SK-N-SH (cell line): ENCODE results near the gene SIGLEC8. TPM values are rescaled to one million over a fixed set of nuclear protein-coding genes. Genes with fewer than 3 reads are reported as not detected.

ENCODE experiments used
- CTCF ChIA-PET: fragments of 300-600, 350-600 bp; formaldehyde crosslinking; extraction: SDS; loops from one replicate; lab custom pipeline; 2021; lab: Yijun Ruan, JAX
- POLR2A ChIA-PET: fragments of 350-600 bp; sonication (Branson Sonifier 250); formaldehyde crosslinking; extraction: SDS; loops from one replicate; lab custom pipeline; 2020; ENCODE audit warnings: antibody characterized with exemption, inconsistent platforms; lab: Yijun Ruan, JAX
- DNase-seq: peaks from one replicate; pipeline ENCODE4 v3.0.0; 2012
- H2AFZ ChIP-seq: fragments of 200-600 bp; sonication (generic); 2 replicates; pipeline ENCODE4 v1.8.1; 2016; ENCODE audit warnings: antibody characterized with exemption, mild to moderate bottlenecking, low read depth
- H3F3A ChIP-seq: fragments of 200-600 bp; sonication (generic); replicated peaks from 2 replicates; pipeline ENCODE3; 2016; ENCODE audit warnings: antibody characterized with exemption, mild to moderate bottlenecking; ENCODE audit not compliant: insufficient read depth
- H3K27ac ChIP-seq, 2 experiments: fragments of 200-500 bp in 1 of 2; fragments of 200-600 bp in 1 of 2; sonication (Bioruptor generic) in 1 of 2; sonication (generic), shearing (Covaris generic) in 1 of 2; 2 replicates each; pipeline versions ENCODE4 v1.5.1 to v1.6.1; 2014 to 2016; ENCODE audit warnings: low read depth in 2 of 2, inconsistent platforms in 1 of 2, low read length in 1 of 2, mild to moderate bottlenecking in 1 of 2, mixed read lengths in 1 of 2
- H3K27me3 ChIP-seq: fragments of 200-600 bp; sonication (generic), shearing (Covaris generic); 2 replicates; pipeline ENCODE4 v1.6.1; 2016; ENCODE audit warnings: mixed run types; ENCODE audit not compliant: insufficient read depth
- H3K36me3 ChIP-seq, 2 experiments: fragments of 200-500 bp in 1 of 2; fragments of 200-600 bp in 1 of 2; sonication (Bioruptor generic) in 1 of 2; sonication (generic) in 1 of 2; replicated peaks in 1 of 2; 2 replicates each; pipeline versions ENCODE3 to v1.5.1; 2014 to 2016; ENCODE audit warnings: low read length in 1 of 2, mild to moderate bottlenecking in 1 of 2; ENCODE audit not compliant: insufficient read depth in 2 of 2, control insufficient read depth in 1 of 2
- H3K4me1 ChIP-seq, 2 experiments: fragments of 200-500 bp in 1 of 2; fragments of 200-600 bp in 1 of 2; sonication (Bioruptor generic) in 1 of 2; sonication (generic), shearing (Covaris generic) in 1 of 2; 2 replicates each; pipeline versions ENCODE4 v1.5.1 to v1.6.1; 2014 to 2016; ENCODE audit warnings: low read depth in 1 of 2, low read length in 1 of 2, mixed run types in 1 of 2; ENCODE audit not compliant: insufficient read depth in 2 of 2, control insufficient read depth in 1 of 2
- H3K4me2 ChIP-seq: fragments of 200-600 bp; sonication (generic), shearing (Covaris generic); 2 replicates; pipeline ENCODE4 v1.6.1; 2017; ENCODE audit warnings: mixed run types
- H3K4me3 ChIP-seq, 2 experiments: fragments of 200-500 bp in 1 of 2; fragments of 200-600 bp in 1 of 2; sonication (Bioruptor generic) in 1 of 2; sonication (generic), shearing (Covaris generic) in 1 of 2; 2 replicates each; pipeline versions ENCODE4 v1.5.1 to v1.8.1; 2014 to 2016; ENCODE audit warnings: low read depth in 2 of 2, inconsistent platforms in 1 of 2, low read length in 1 of 2, mild to moderate bottlenecking in 1 of 2, mixed read lengths in 1 of 2, moderate library complexity in 1 of 2
- H3K79me2 ChIP-seq: fragments of 200-600 bp; sonication (generic); 2 replicates; pipeline ENCODE4 v1.8.1; 2017; ENCODE audit warnings: mild to moderate bottlenecking; ENCODE audit not compliant: insufficient read depth
- H3K9ac ChIP-seq: fragments of 200-600 bp; sonication (generic); 2 replicates; pipeline ENCODE4 v1.6.1; 2017; ENCODE audit warnings: mixed run types
- H3K9me2 ChIP-seq: fragments of 200-600 bp; sonication (generic); 2 replicates; pipeline ENCODE4 v1.6.1; 2017; ENCODE audit warnings: mixed run types
- H3K9me3 ChIP-seq: fragments of 200-600 bp; sonication (generic); 2 replicates; pipeline ENCODE4 v1.6.1; 2017; ENCODE audit warnings: mixed run types, mild to moderate bottlenecking, moderate library complexity
- H4K20me1 ChIP-seq: fragments of 200-600 bp; sonication (generic); 2 replicates; pipeline ENCODE4 v1.6.1; 2017; ENCODE audit warnings: mild to moderate bottlenecking, mixed run types; ENCODE audit not compliant: insufficient read depth
- CHD2 ChIP-seq: fragments of 150-350 bp; IDR thresholded peaks from 2 replicates; pipeline ENCODE4 v1.6.1; 2018; ENCODE audit warnings: low read length; ENCODE audit not compliant: partially characterized antibody
- CTCF ChIP-seq: fragments of 200-600 bp; sonication (generic); IDR thresholded peaks from 2 replicates; pipeline ENCODE4 v1.6.1; 2017; ENCODE audit warnings: antibody characterized with exemption, mild to moderate bottlenecking, moderate library complexity
- ELF1 ChIP-seq: IDR thresholded peaks from 2 replicates; pipeline ENCODE4 v1.4.0; 2012
- EP300 ChIP-seq, 2 experiments: IDR thresholded peaks; 2 replicates each; pipeline versions ENCODE4 v1.4.0 to v1.6.1; 2012; ENCODE audit warnings: borderline replicate concordance in 1 of 2, low read depth in 1 of 2, low read length in 1 of 2
- EZH2phosphoT487 ChIP-seq: fragments of 200-600 bp; sonication (generic); IDR thresholded peaks from 2 replicates; pipeline ENCODE4 v1.6.1; 2017; ENCODE audit warnings: low read depth, mixed run types, mild to moderate bottlenecking, antibody characterized with exemption, moderate library complexity, borderline replicate concordance
- FOXJ3 ChIP-seq: sonication (generic); formaldehyde crosslinking; IDR thresholded peaks from 2 replicates; pipeline ENCODE4 v1.5.1; 2020; ENCODE audit warnings: mild to moderate bottlenecking, missing genetic modification reagents
- FOXM1 ChIP-seq: IDR thresholded peaks from 2 replicates; pipeline ENCODE4 v1.4.0; 2012; ENCODE audit warnings: low read depth, mild to moderate bottlenecking
- GABPA ChIP-seq: IDR thresholded peaks from 2 replicates; pipeline ENCODE4 v1.4.0; 2012; ENCODE audit warnings: low read depth, mild to moderate bottlenecking
- IRF3 ChIP-seq: fragments of 150-350 bp; IDR thresholded peaks from 2 replicates; pipeline ENCODE4 v1.6.1; 2016; ENCODE audit warnings: mild to moderate bottlenecking, low read depth, low read length
- JUND ChIP-seq: IDR thresholded peaks from 2 replicates; pipeline ENCODE4 v1.4.0; 2012
- MEF2A ChIP-seq: IDR thresholded peaks from 2 replicates; pipeline ENCODE4 v1.4.0; 2012; ENCODE audit warnings: low read depth, borderline replicate concordance
- NFIC ChIP-seq: IDR thresholded peaks from 2 replicates; pipeline ENCODE4 v1.4.0; 2012; ENCODE audit warnings: borderline replicate concordance
- NRF1 ChIP-seq: IDR thresholded peaks from 2 replicates; pipeline ENCODE4 v1.6.1; 2012; ENCODE audit warnings: low read depth, mild to moderate bottlenecking, low read length
- RAD21 ChIP-seq: IDR thresholded peaks from 2 replicates; pipeline ENCODE4 v1.6.1; 2012; ENCODE audit warnings: mild to moderate bottlenecking, low read length
- RCOR1 ChIP-seq: fragments of 150-350 bp; IDR thresholded peaks from 2 replicates; pipeline ENCODE4 v1.6.1; 2017; ENCODE audit warnings: antibody characterized with exemption, low read length
- RXRA ChIP-seq: IDR thresholded peaks from 2 replicates; pipeline ENCODE4 v1.4.0; 2012; ENCODE audit warnings: low read depth, mild to moderate bottlenecking, borderline replicate concordance
- SIN3A ChIP-seq: IDR thresholded peaks from 2 replicates; pipeline ENCODE4 v1.6.1; 2012; ENCODE audit warnings: low read depth, mild to moderate bottlenecking, low read length, moderate library complexity, borderline replicate concordance
- TEAD4 ChIP-seq: IDR thresholded peaks from 2 replicates; pipeline ENCODE4 v1.4.0; 2012; ENCODE audit warnings: mild to moderate bottlenecking, borderline replicate concordance; ENCODE audit not compliant: insufficient read depth
- USF1 ChIP-seq: IDR thresholded peaks from 2 replicates; pipeline ENCODE4 v1.4.0; 2012; ENCODE audit warnings: low read depth, borderline replicate concordance
- YY1 ChIP-seq: IDR thresholded peaks from 2 replicates; pipeline ENCODE4 v1.4.0; 2012; ENCODE audit warnings: low read depth, mild to moderate bottlenecking
- WGBS: methylation state at CpG from one replicate; pipeline ENCODE4 v1.1.6; 2017; ENCODE audit warnings: low lambda C conversion rate; 5-methylcytosine and 5-hydroxymethylcytosine counted together
- polyA plus RNA-seq, 3 experiments: library from polyadenylated mRNA; depleted of rRNA; stranded (reverse); fragments of >200 nt; gene quantifications; 2 replicates each; pipeline ENCODE4 v1.2.3, GENCODE V29; 2012

Gene SIGLEC8
- polyA plus RNA-seq, 1 of the 3 experiments (the other 2 are of a cell fraction) = not detected

- no peak for TF ChIP-seq ELF1
- TF ChIP-seq RAD21 = no peak
- TF ChIP-seq CTCF = no peak
- TF ChIP-seq EP300 (IDR thresholded peaks at IDR 0.05; ENCODE audit: borderline replicate concordance in 1 of 2, low read depth in 1 of 2, low read length in 1 of 2) = no peak
- TF ChIP-seq MEF2A = no peak
- TF ChIP-seq FOXJ3 (CRISPR knock-in tag) = no peak
Observed at GRCh38 chr19:51493776-51494175, 35.5 kb upstream of the SIGLEC8 start (continued).

GRCh38 chr19:51491586-51491985, 33.3 kb upstream of the SIGLEC8 start:
- no peak overlapping the region for H2AFZ ChIP-seq
- no peak overlapping the region for H3K9ac ChIP-seq
- H3K9me2 ChIP-seq = no peaks in the 10 kb centered on the region
- H3K4me3 ChIP-seq = no peak overlapping the region
- DNase-seq = no peak
- no peaks in the 10 kb centered on the region for H3K4me1 ChIP-seq
- H3K27me3 ChIP-seq = peaks cover 6% of the 10 kb centered on the region; the same call in 1 of the 2 replicates
- no peaks in the 10 kb centered on the region for H3F3A ChIP-seq
- 7% methylated on average over 3 of the region's 7 CpGs for WGBS
- ChIA-PET CTCF (interaction anchor here (1.2 kb wide), 1 partner anchor 25 kb away, joined by 3 read pairs; no protein-coding TSS in a partner anchor), POLR2A (no interaction called here)
- no peak overlapping the region for H3K4me2 ChIP-seq
- no peaks in the 10 kb centered on the region for H4K20me1 ChIP-seq
- H3K36me3 ChIP-seq = no peaks in the 10 kb centered on the region
- H3K79me2 ChIP-seq = no peaks in the 10 kb centered on the region
- no peak for TF ChIP-seq NFIC
- no peak for TF ChIP-seq GABPA
- TF ChIP-seq NRF1 = no peak
- no peak for TF ChIP-seq IRF3
- no peak for TF ChIP-seq FOXM1
- no peak for TF ChIP-seq RCOR1
- TF ChIP-seq RXRA = no peak
- no peak overlapping the region for H3K27ac ChIP-seq
- H3K9me3 ChIP-seq = no peaks in the 10 kb centered on the region

GRCh38 chr19:51490676-51491075, 32.4 kb upstream of the SIGLEC8 start:
- POLR2A ChIA-PET = no interaction called here
- no peak overlapping the region for H3K4me3 ChIP-seq
- no peak overlapping the region for H3K9ac ChIP-seq
- peaks cover under 1% of the 10 kb centered on the region; the same call in 1 of the 2 replicates for H3K27me3 ChIP-seq
- CTCF ChIA-PET = interaction anchor here (1.2 kb wide), 1 partner anchor 24 kb away, joined by 3 read pairs; no protein-coding TSS in a partner anchor
- DNase-seq = no peak
- H4K20me1 ChIP-seq = no peaks in the 10 kb centered on the region
- H3K9me2 ChIP-seq = no peaks in the 10 kb centered on the region
- H3K36me3 ChIP-seq = no peaks in the 10 kb centered on the region
- TF ChIP-seq JUND (no peak), GABPA (no peak), RAD21 (no peak), EZH2phosphoT487 (no peak), SIN3A (no peak), USF1 (no peak), YY1 (no peak), FOXM1 (no peak), FOXJ3 (CRISPR knock-in tag) (no peak), CHD2 (no peak), TEAD4 (no peak)
- H3K27ac ChIP-seq = no peak overlapping the region
- no peak overlapping the region for H2AFZ ChIP-seq
- H3F3A ChIP-seq = no peaks in the 10 kb centered on the region
- H3K9me3 ChIP-seq = no peaks in the 10 kb centered on the region
- no peaks in the 10 kb centered on the region for H3K4me1 ChIP-seq
- H3K4me2 ChIP-seq = no peak overlapping the region
- no peaks in the 10 kb centered on the region for H3K79me2 ChIP-seq
- 2% methylated on average over 6 of the region's 14 CpGs for WGBS
